ENCODE results near the gene GSE1.

GRCh38 chr16:85719605-85720301, 106.6 kb downstream of the GSE1 start:
- TF ChIP-seq POLR2A (IDR thresholded peaks at IDR 0.05) (no peak), CTCF (IDR thresholded peaks at IDR 0.05) (no peak), POLR2AphosphoS5 (IDR thresholded peaks at IDR 0.05) (no peak)

All from breast epithelium (tissue), 3 donors.